ENCODE data around the gene CADPS.

CADPS gene

DNA sequence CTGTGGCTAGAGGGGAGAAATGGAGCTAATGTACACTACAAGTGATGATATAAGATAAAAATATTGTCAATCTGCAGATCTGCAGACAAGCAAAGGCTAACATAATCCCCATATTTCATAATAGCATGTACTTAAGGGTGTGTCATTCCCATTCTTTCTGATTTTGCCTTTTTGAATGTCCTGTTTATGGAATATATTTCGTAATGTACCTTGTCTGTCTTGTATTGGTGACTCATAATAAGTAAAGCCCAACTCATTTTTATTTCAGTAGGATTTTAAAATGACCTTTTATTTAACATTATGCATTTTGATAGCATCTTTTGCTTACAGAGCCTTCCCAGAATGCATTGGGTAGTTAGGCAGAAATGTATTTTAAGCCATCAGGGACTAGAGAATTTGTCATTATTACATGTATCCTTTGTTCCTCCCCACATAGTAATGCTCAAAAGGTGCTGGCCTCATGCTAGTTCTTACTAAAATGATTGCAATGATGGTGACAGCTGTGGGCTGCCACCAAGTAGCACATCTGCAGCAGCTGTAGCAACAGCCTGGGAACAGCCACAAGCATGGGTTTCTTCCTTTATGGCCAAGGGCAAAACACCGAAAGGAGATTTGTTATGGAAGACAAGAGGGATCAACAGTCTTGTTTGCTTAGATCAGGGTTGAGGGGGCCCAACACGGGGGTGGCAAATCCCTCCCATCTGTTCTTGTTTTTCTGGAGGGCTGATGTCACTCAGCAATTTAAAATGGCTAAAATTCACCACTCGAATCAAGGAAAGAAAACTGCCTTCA lies 188.5 kb downstream of the CADPS start:
- DNase-seq (ENCODE audit: low read depth): peak; percentile 85

DNA sequence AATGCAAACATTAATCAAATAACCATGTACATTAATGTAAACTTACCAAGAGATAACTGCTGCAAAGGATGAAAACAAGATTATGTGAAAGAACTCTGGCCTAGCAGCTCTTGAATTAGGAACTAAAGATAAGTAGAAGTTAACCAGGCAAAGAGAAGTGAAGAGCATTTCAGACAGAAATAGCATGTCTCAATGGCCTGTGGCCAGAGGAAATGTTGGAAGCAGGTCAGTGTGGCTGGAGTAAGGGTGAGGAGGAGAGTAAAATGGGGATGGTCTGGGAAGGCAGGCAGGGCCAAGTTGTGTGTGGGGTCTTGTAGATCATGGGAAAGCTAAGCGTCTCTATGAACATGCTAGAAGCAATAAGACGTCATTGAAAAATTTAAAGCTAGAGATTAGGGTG lies 192.4 kb downstream of the CADPS start:
- DNase-seq (ENCODE audit: low read depth): no peak

DNA sequence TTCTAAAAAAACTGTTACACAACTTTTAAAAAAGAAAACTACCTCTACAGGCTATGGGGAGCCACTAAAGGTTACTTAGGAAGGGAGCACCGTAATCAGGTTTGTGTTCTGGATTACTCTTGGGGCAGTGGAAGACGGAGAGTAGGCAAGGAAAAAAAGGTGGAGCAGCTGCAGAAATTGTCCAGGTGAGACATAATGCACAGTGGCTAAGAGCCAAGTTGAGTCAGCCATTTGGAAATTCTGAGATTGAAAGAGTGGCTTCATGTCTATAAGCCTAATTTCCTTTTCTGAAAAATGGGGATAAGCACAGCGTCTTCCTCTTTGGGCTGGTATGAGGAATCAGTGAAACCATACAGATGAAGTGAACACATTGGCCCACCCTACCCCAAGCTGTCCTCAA lies 195.2 kb downstream of the CADPS start:
- no peak for DNase-seq (ENCODE audit: low read depth)

DNA sequence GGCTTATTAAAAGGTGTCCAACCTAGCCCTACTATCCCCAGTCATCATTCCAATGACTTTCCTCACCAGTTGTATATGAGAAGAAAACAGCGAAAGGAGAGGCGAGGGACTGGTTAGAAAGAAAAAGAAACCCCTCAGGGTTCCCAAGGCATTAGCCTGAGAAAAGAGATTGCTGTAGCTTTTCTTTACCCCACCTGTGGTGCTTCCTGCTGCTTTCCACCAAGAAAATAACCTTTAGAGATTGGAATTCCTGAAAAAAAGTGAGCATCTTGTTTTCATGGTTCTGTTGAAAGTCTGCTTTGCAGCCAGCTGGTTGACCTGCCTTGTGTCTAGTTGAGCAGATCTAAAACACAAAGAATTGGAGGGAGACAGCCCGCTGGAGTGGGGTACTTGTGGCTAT lies 196.4 kb downstream of the CADPS start:
- DNase-seq (ENCODE audit: low read depth): no peak

DNA sequence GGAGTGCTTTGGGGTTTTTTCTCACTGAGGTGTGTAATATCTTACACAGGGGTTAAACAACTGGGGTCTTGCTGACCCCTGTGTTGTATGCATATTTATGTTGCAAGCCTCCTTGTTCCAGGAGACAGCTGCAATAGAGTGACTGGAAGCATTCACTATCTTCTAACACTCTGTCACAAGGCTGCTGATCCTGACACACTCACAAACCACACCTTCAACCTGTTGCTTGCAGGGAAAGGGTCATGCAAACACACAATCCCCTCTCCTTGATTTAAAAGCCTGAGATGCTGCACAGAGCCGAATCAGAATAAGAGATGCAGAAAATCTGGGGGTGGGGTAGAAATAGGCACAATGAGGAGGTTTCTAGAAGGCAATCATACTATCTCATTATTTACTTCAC lies 197.3 kb downstream of the CADPS start:
- no peak for DNase-seq (ENCODE audit: low read depth)

DNA sequence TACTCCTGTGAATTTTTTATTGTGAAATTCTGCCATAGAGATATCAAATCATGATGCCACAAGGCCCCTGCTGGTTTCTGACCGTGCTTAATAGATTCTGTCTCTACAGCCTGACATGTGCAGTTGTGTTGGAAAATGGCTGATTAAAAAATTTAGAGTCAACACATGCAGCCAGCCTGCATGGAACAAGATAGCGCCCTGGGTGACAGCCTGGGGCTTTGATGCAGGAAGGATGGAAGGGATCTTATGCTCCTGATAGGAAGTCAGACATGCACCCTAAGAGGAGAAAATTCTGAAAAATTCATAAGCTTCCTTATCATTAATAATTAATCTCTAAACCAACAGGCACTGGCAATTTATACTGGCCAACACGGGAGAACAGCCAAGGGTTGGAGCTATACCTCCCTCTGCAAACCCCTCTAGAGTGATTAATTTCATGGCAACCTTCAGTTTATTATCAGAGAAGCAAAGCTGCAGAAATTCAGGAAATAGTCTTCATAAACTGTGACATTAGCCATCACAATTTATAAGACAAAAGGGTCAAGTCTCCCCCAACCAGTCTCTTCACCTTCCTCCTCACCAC lies 198.4 kb downstream of the CADPS start:
- DNase-seq (ENCODE audit: low read depth): no peak

DNA sequence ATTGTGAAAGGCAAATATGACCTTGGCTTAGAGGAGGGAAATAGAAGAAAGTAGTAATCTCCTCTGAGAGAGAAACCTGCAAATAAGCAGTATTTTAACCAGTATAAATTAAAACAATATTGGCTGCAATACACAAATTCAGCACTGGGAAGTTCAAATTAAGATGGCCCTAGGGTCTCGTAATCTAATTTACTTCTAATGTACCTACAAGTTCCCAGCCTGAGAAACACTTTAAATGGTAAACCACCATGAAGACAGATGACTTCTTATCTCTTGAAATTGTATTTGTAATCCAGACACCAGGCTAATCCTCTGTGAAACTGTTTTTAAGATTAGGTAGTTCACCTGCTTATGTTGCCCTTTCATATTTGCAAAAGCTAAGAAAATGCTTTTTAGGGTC lies 199.7 kb downstream of the CADPS start:
- no peak for DNase-seq (ENCODE audit: low read depth)

DNA sequence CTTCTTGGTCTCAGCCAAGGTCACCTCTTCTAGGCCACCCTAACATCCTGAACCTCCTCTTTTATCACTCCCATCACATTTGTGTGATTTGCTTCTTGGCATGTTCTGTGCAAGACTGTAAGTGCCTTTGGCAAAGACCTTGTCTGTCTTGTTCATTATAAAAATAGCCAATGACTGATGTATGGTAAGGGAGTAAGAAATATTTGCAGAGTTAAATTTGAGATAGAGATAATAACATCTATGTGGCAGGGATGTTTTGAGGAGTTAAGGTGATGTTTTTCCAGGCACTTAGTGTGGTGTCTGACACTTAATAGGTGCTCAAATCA lies 202.3 kb downstream of the CADPS start:
- no peak for DNase-seq (ENCODE audit: low read depth)

DNA sequence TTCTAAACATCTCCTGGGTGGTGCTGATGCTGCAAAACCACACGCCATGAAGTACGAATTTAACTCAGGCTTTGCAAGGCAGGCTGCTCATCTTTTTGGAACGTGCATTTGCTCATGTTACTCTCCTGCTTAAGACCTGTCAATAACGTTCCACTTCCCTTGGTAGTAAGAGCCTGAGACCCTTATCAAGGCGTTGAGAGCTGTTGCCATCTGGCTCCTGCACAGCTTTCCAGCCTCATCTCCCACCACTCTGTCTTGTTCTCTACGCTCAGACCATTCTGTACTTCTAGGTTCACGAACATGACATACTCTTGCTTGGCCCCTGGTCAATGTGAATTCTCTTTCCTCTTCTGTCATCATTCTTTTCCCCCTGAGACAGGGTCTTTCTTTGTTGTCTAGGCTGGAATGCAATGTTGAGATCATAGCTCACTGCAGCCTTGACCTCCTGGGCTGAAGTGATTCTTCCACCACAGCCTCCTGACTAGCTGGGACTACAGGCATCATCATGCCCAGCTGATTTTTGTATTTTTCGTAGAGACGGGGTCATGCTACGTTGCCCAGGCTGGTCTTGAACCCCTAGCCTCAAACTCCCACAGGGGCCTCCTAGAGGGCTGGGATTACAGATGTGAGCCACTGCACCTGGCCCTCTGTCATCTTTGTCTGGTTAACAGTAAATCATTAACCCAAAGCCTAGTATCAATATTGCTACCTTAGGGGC lies 202.8 kb downstream of the CADPS start:
- DNase-seq (ENCODE audit: low read depth): no peak

DNA sequence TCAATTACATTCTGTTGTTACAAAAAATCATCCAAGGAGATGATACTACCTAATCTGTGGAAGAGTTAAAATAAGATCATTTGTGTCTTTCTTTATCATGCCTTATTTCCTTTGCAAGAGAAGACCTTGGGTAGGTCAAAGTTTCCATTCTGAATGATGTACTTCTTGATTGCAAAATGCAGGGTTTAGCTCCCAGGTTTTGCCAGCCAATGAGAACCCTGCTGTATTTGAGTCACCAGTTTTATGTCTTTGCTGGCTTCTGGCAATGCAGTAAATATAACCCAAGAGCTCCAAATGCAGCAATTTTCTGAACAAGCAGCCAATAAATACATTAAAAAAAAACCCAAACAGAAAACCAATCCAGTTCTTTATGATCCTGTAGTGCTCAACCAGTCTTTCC lies 204.9 kb downstream of the CADPS start:
- DNase-seq (ENCODE audit: low read depth): peak; percentile 29

DNA sequence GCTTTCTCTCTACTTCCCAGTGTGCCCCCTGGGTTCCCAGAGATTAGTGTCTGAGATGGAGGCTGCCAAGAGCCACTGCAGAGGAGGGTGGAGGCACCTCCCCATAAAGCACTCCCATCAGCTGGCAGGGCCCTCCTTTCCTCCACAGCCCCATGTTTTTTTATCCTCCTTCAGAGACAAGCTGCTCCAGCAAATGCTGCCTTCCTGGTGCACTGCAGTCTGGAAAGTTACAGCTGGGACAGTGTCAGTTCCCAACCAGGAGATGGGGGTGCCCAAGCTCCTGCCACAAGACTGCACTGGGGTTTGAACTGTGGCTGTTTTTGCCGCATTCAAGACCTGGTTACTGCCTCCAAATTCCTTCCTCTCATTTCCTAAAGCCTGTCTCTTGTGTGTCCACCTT lies 206.1 kb downstream of the CADPS start:
- DNase-seq (ENCODE audit: low read depth): no peak

DNA sequence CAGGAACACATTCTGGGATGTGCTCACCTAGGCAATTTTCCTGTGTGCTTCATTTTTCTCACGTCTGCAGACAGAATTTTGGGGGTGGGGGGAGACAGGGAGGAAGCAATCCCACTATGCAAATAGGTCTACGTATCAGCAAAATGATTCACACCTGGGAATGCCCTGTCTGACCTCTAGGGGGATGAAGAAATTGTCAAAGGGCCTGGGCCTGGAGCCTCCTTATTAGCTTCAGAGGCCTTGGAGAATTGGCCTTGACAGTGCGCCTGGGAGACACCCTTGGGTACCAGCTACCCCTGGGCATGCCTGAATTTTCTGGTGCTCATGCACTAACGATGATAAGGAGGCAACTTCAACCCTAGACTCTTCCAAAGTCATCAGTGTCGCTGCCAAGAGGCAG lies 207.5 kb downstream of the CADPS start:
- no peak for DNase-seq (ENCODE audit: low read depth)

DNA sequence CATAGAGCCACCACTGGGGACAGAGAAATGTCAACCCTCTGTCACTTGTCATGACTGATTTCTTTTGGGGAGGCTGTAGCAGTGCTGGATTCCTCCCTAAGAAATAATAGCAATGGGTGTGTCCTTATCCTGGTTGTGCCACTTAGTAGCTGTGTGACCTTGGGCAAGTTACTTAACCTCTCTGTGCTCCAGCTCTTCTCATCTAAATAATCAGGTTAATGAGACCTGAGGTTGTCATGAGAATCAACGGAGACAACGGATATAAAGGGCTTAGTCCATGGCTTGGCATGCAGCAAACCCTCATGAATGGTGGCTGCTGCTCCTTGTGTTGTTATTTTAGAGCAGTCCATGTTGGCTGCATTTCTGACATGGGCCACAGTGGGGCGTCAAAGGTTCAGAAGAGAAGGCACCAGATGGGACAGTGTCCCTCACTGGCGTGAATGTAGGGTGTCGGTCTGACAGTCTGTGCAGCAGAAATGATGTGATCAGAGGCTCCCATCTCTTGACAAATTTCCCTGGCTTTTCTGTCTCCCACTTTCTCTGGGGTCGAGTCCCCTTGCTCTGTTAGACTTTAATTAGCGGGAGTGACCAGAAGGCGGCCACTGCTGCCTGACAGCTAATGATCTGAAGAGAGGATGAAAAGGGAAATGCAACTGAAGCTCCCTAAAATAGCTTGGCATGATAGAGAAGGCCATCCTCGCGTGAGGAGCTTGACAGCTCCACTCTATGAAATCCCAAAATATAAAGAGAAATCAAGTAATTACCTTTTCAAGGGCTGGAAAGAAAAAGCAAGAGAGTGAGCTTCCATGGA lies 209.4 kb downstream of the CADPS start:
- DNase-seq (ENCODE audit: low read depth): peak; percentile 65

DNA sequence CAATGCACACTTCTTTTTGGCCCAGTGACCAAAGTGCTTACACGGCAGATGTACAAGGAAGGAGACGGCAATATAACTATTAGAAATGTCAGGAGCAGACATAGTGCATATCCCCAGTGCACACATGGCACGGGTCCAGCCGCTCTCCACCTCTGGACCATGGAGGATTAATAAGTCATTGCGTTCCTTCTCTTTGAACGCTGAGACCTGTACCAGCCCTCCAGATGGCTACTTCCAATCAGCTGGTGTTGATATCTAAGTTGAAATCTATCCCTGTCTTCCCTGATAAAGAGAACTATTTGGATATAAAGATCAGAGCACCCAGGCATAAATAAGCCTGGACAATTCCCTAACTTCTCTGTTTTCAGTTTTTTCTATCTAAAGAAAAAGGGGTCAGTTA lies 212.5 kb downstream of the CADPS start:
- no peak for DNase-seq (ENCODE audit: low read depth)

DNA sequence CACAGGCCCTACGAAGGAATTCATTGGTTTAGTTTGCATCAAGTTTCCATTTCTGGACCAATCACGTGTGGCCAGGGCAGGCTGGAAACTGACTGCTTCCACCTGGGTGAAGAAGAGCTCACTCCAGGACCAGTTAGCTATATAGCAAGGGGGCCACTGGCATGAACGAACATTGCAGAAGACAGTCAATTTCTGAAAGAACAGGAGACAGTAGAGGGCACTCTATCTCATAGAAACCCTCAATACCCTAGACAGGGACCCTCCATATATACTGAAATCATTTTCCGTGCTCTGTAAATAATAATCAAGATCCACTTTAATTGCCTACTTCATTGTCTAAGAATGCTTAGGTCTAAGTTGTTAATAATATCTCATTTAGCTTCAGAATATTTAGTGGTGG lies 215.6 kb downstream of the CADPS start:
- DNase-seq (ENCODE audit: low read depth): no peak

DNA sequence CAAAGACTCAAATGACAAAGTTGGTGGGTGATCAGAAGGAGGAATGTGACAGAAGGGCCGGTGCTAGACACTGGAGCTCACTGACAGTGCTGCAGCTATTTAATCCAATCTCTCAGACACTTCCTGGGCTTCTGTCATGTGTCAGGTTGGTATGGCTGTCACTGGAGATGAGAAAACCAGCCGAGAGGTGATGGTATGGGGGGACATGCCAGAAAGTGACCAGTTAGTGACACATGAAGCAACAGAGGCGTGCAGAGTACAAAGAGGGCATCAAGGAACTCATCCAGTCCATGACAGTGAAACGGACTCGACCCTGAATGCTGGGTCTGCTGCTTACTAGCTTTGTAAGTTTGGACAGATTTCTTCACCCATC lies 219.5 kb downstream of the CADPS start:
- no peak for DNase-seq (ENCODE audit: low read depth)

DNA sequence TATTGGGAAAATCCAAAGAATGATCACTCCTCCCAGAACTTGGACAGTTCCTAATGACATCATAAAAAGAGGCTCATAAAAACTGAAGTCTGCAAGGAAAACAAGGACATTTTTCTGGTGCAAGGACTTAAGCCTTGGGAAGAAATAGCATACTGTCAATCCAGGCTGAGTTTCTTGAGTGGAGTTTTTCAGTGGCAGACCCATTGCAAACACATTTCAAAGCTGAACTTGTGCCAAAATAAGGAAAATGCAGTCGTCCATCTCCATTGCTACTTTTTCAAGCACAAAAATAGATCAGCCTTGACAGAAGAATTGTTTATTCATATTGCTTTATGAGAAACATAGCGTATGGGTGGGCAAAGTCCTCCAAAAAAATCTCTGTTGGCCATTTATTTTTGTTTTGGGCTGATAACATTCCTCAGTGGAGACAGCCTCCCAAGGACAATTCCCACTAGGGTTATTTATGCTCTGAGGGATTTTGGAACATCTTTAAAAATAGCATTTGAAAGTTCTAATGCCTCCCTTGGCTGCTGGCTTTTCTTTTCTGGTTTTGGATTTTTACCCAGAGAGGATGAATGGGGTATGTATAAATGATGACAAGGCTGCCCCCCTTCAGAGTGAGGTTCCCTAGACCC lies 220.0 kb downstream of the CADPS start:
- no peak for DNase-seq (ENCODE audit: low read depth)

DNA sequence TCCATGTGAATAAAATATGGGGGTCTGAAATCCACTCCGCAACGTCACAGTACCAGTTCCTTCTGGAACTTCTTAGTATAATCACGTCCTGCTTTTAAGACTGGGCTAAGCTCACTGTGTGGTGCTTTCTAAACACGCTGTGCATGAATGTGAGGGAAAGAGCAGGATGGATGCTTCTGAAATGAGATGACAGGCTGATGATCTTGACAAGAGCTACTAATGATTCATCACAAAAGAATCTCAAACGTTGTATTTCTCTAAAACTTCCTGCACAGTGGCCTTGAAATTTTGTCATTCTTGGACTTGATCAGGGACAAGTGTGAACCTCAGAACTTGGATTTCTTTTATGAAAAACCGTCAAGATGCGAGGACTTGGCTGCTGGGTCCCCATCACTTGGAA lies 221.4 kb downstream of the CADPS start:
- no peak for DNase-seq (ENCODE audit: low read depth)

DNA sequence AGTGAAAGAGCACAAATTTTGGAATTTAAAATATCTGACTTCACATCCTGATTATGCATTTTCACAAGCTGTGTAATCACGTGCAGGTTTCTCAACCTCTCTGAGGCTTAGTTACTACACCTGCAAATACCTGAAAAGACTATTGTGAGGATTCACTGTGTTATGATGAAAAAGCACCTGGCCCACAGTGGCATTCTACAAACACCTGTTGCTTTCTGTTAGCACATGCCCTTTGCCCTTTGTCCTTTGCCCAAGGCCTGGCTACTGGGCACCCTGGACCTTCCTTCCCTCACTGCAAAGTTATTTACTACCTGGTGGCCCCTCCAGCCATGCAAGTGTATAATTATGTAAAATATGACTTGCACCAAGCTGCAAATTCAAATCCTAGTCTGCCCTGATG lies 227.5 kb downstream of the CADPS start:
- DNase-seq (ENCODE audit: low read depth): no peak

DNA sequence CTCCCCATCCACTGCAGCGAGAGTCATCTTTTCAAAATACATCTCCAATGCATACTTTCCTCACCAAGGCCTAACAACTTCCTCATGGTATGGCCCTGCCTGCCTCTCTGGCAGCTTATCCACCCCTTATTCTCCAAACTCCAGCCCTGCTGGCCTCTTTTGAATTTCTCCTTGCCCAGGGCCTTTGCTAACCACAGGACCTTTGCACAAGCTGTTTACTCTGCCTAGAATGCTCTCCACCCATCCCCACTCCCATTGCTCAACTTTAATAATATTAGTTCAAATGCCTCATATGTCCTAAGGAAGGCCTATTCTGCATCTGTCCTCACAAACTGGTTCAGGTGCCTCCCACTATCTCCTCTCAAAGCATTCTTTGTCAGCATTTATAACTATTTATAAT lies 230.7 kb downstream of the CADPS start:
- no peak for DNase-seq (ENCODE audit: low read depth)

DNA sequence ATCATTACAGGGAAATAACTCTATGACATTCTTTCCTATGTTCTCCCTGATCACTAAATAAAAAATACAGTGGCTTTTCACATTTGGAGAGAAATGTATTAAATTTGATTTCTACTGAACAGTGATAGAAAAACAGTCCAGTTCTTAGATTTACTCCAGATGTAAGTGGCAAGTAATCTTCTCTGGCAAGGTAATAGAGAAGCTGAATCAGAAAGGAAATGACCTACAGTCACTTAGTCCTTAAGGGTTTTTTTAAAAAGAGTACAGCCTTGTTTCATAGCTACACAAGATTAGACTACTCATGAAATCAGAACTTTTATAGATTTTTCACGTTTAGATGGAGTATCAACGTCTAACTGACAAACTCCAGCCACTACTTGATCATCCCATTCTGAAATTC lies 236.9 kb downstream of the CADPS start:
- no peak for DNase-seq (ENCODE audit: low read depth)

DNA sequence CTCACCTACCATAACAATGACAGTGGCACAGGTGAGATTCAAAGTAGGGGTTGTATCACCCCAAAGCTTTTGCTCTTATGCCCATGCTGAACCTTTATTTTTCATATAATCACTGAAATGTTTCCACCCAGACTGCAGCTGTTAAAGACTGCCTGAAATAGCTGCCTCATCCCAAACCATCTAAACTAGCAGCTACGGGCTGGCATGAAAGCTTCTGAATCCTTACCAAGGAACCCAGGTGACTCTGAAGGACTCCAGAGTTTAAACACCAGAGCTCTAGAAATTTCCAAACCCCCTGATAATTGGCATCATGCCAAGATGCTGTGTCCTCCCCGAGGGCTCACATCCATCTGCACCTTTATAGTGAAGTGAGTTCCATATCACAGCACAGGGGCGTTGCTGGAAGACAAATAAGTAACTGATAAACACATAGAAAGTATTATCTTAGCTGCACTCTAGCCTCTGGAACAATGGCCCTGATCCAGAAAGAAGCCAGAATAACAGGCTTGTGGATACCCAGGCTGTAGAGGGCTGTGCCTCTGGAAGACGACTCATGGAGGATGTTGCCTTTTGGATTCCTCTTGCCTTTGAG lies 238.9 kb downstream of the CADPS start:
- DNase-seq (ENCODE audit: low read depth): no peak
